NB4 (cell line): Measurements from ENCODE around the gene FCF1.

ENCODE experiments used
- DNase-seq: peaks from one replicate; pipeline ENCODE4 v3.0.0; 2010; ENCODE audit warnings: low read depth
- H3K4me3 ChIP-seq: one replicate; pipeline ENCODE4 v1.5.1; 2011; ENCODE audit warnings: mild to moderate bottlenecking, low read depth, low read length, moderate library complexity
- MYC ChIP-seq: IDR thresholded peaks from 2 replicates; pipeline ENCODE4 v1.6.1; 2011; ENCODE audit warnings: low read depth, low read length
- POLR2A ChIP-seq: IDR thresholded peaks from 2 replicates; pipeline ENCODE4 v1.6.1; 2011; ENCODE audit warnings: mild to moderate bottlenecking; ENCODE audit not compliant: insufficient read length; ENCODE audit errors: extremely low read depth
- TF ChIP-seq, protein P1 (sequence below): IDR thresholded peaks from 2 replicates; pipeline ENCODE4 v1.6.1; 2011; ENCODE audit warnings: low read depth, low read length
- TF ChIP-seq, protein P2 (sequence below): IDR thresholded peaks from one replicate; pipeline ENCODE4 v1.5.1; 2012; ENCODE audit warnings: low read depth, low read length

Gene FCF1

DNA sequence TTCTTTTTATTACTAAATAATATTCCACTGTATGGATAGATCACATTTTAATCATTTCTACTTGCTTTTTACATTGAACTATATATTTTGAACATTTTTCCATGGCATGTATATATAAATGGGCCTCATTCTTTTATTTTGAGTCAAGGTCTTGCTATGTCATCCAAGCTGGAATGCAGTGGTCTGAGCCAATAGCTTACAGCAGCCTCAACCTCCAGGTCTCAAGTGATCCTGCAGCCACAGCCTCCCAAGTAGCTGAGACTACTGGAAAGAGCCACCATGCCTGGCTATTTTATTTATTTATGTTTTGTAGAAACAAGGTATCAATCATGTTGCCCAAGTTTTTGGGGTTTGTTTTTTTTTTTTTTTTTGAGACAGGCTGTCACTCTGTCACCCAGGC, 7.6 kb downstream of the FCF1 start:
- TF ChIP-seq, protein P1, sequence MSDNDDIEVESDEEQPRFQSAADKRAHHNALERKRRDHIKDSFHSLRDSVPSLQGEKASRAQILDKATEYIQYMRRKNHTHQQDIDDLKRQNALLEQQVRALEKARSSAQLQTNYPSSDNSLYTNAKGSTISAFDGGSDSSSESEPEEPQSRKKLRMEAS, result no peak
- TF ChIP-seq MYC (no peak), POLR2A (no peak)
- TF ChIP-seq, protein P2, sequence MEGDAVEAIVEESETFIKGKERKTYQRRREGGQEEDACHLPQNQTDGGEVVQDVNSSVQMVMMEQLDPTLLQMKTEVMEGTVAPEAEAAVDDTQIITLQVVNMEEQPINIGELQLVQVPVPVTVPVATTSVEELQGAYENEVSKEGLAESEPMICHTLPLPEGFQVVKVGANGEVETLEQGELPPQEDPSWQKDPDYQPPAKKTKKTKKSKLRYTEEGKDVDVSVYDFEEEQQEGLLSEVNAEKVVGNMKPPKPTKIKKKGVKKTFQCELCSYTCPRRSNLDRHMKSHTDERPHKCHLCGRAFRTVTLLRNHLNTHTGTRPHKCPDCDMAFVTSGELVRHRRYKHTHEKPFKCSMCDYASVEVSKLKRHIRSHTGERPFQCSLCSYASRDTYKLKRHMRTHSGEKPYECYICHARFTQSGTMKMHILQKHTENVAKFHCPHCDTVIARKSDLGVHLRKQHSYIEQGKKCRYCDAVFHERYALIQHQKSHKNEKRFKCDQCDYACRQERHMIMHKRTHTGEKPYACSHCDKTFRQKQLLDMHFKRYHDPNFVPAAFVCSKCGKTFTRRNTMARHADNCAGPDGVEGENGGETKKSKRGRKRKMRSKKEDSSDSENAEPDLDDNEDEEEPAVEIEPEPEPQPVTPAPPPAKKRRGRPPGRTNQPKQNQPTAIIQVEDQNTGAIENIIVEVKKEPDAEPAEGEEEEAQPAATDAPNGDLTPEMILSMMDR, result no peak
- no peak overlapping the region for H3K4me3 ChIP-seq
- DNase-seq, result no peak

DNA sequence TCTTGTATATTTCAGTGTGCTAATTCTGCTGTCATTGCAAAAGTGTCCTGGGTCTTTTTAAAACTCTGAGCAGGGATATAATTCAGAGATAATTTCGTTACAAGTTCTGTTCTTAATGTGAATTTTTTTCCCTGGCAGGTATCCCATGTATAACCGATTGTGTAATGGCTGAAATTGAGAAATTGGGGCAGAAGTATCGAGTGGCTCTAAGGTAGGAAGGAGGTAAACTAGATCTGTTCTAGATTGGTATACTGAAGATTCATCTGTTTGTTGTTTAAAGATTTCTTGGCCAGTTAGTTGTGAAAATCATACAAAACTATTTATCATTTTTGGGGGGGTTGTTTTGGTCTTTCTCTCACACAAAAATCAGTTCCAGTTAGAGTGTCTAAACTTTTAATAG, 10.2 kb downstream of the FCF1 start:
- no peak for DNase-seq
- H3K4me3 ChIP-seq, result no peak overlapping the region
- no peak for TF ChIP-seq POLR2A
- TF ChIP-seq MYC, result no peak
- TF ChIP-seq, protein P2, result no peak
- TF ChIP-seq, protein P1, result no peak

DNA sequence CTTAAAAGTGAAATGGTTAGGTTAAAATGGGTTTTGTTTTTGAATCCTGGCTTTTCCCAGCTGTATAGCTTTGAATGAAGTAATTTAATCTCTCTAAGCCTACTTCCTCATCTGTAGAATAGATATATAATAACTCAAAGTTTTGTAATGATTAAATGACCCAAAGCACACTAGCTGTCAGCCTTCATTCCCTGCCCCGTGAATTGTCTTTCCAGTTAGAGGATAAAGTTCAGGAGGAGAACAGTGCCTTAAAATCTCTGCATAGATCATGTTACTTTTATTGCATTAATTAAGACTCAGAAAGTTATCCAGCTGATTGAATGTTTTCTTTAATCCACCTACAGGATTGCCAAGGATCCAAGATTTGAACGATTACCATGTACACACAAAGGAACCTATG, 19.4 kb downstream of the FCF1 start:
- no peak overlapping the region for H3K4me3 ChIP-seq
- DNase-seq, result no peak
- TF ChIP-seq, protein P1, result no peak
- TF ChIP-seq, protein P2, result no peak
- TF ChIP-seq MYC (no peak), POLR2A (no peak)

DNA sequence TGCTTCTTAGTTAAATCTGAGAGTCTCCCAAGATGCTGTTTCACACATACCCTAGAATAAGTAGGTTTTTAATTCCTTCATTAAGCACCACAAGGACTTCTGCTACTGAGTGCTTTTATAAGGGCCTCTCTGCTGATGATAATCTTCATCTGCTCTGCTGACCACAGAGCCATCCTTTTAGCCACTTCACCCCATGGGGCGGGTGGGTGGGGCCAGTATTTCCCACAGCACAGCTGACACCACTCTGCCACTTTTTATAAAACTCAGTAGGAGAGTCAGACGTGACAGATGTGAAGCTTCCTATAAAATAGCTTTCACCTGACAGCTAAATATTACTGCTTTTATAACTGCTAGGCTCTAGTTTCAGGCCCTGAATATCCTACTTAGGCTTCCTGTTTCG, 20.3 kb downstream of the FCF1 start:
- TF ChIP-seq, protein P2, result no peak
- TF ChIP-seq, protein P1, result no peak
- TF ChIP-seq MYC, result no peak
- no peak for TF ChIP-seq POLR2A

DNA sequence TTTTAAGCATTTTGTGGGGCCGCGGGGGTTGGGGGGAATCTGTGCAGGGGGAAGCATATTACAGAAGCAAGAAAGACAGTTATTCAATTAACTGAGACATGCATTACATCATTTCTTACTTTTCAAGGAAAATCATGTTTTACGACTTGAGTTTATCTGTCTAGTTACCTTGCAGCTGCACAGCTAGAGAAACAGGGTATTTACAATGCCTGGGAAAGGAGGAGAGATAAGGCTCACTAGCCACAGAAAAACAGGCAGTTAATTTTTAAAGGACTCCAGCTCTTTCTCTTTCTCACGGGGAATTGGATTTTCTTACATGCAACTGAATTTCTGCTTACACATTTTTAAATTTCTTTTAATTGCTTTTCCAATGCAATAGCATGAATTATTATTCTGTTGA, 22.2 kb downstream of the FCF1 start:
- no peak for DNase-seq
- TF ChIP-seq, protein P1, result no peak
- no peak for TF ChIP-seq POLR2A
- TF ChIP-seq, protein P2, result no peak
- no peak for TF ChIP-seq MYC
- H3K4me3 ChIP-seq, result no peak overlapping the region

More for the DNA sequence above, 20.3 kb downstream of the FCF1 start:
- no peak for DNase-seq
- H3K4me3 ChIP-seq, result no peak overlapping the region

DNA sequence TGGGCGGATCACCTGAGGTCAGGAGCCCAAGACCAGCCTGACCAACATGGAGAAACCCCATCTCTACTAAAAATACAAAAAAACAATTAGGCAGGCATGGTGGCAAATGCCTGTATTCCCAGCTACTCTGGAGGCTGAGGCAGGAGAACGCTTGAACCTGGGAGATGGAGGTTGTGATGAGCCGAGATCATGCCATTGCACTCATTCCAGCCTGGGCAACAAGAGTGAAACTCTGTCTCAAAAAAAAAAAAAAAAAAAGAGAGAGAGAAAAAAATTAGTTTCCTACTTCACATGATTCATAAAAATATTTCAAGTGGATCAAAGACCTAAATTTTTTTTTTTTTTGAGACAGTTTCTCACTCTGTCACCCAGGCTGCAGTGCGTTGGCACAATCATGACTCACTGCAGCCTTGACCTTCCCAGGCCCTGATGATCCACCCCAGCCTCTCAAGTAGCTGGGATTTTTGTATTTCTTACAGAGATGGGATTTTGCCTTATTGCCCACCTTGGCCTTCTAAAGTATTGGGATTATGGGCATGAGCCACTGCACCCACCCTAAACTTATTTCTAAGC, 24.9 kb downstream of the FCF1 start:
- DNase-seq, result no peak
- H3K4me3 ChIP-seq, result no peak overlapping the region
- TF ChIP-seq, protein P1, result no peak
- no peak for TF ChIP-seq POLR2A
- no peak for TF ChIP-seq MYC
- TF ChIP-seq, protein P2, result no peak
